ENCODE data around the gene SH2D4B. TPM values are rescaled to one million over a fixed set of nuclear protein-coding genes. Genes with fewer than 3 reads are reported as not detected.

Gene SH2D4B
- total RNA-seq: not detected in 2 replicates

GRCh38 chr10:80537736-80538480 is at the start of gene SH2D4B:
SH2D4B (plus strand) TSS chr10:80537902; CDS start chr10:80538332, 430 bp downstream.

Other genes starting within 250 kb of the SH2D4B start
- not detected in 2 replicates for gene MAT1A, start 248.2 kb upstream of the SH2D4B start, total RNA-seq
- gene DYDC1, start 181.1 kb upstream of the SH2D4B start, total RNA-seq: not detected in 2 replicates
- gene DYDC2, start 181.1 kb upstream of the SH2D4B start, total RNA-seq: 0.08 TPM in 1 of 2 replicates, not detected in the other
- 34.5 and 39.3 TPM in 2 replicates for gene PRXL2A, start 129.4 kb upstream of the SH2D4B start, total RNA-seq
- 45.4 and 50.4 TPM in 2 replicates for gene TSPAN14, start 83.6 kb upstream of the SH2D4B start, total RNA-seq